H9 (cell line): ENCODE data around the gene PRRX2. TPM values are rescaled to one million over a fixed set of nuclear protein-coding genes. Genes with fewer than 3 reads are reported as not detected.
"Not testable (repeated sequence)": the region's sequence is repeated elsewhere in the genome, so short reads cannot be mapped to it uniquely, and the experiment has no call there.

ENCODE experiments used
- DNase-seq: peaks from one replicate; pipeline ENCODE4 v3.0.0-alpha.2; 2017
- H2AFZ ChIP-seq: one replicate; pipeline ENCODE4 v1.6.1; 2013; ENCODE audit warnings: mild to moderate bottlenecking, low read length, control low read depth, moderate library complexity
- H2AK5ac ChIP-seq: 2 replicates; pipeline ENCODE4 v1.6.1; 2013; ENCODE audit warnings: low read length, control low read depth, mixed read lengths; ENCODE audit not compliant: insufficient read length
- H2BK120ac ChIP-seq: one replicate; pipeline ENCODE4 v1.6.1; 2013; ENCODE audit warnings: low read depth, mild to moderate bottlenecking, low read length, control low read depth, inconsistent platforms; ENCODE audit not compliant: poor library complexity, severe bottlenecking
- H2BK12ac ChIP-seq: 2 replicates; pipeline ENCODE4 v1.6.1; 2013; ENCODE audit warnings: low read length, control low read depth, mixed read lengths, low read depth; ENCODE audit not compliant: insufficient read length
- H2BK15ac ChIP-seq: 2 replicates; pipeline ENCODE4 v1.6.1; 2013; ENCODE audit warnings: low read depth, low read length, control low read depth
- H2BK20ac ChIP-seq: one replicate; pipeline ENCODE4 v1.6.1; 2013; ENCODE audit warnings: low read depth, mild to moderate bottlenecking, low read length, control low read depth, inconsistent platforms; ENCODE audit not compliant: poor library complexity, severe bottlenecking
- H2BK5ac ChIP-seq: 2 replicates; pipeline ENCODE4 v1.6.1; 2013; ENCODE audit warnings: low read length, control low read depth, mixed read lengths; ENCODE audit not compliant: insufficient read length
- H3K14ac ChIP-seq: 2 replicates; pipeline ENCODE4 v1.6.1; 2013; ENCODE audit warnings: low read length, control low read depth; ENCODE audit not compliant: insufficient read depth
- H3K18ac ChIP-seq: 2 replicates; pipeline ENCODE4 v1.6.1; 2013; ENCODE audit warnings: low read depth, mild to moderate bottlenecking, mixed read lengths, low read length, control low read depth; ENCODE audit not compliant: insufficient read length
- H3K23ac ChIP-seq: 2 replicates; pipeline ENCODE4 v1.6.1; 2013; ENCODE audit warnings: low read length, control low read depth, mixed read lengths, low read depth; ENCODE audit not compliant: insufficient read length
- H3K23me2 ChIP-seq: 2 replicates; pipeline ENCODE4 v1.6.1; 2013; ENCODE audit warnings: low read depth, mild to moderate bottlenecking, mixed read lengths, low read length, control low read depth; ENCODE audit not compliant: insufficient read length, poor library complexity, severe bottlenecking
- H3K27ac ChIP-seq: 2 replicates; pipeline ENCODE4 v1.5.1; 2013; ENCODE audit warnings: low read length, control low read depth, mixed read lengths, low read depth; ENCODE audit not compliant: insufficient read length
- H3K27me3 ChIP-seq: 2 replicates; pipeline ENCODE4 v1.6.1; 2013; ENCODE audit warnings: low read length, control low read depth, inconsistent platforms; ENCODE audit not compliant: insufficient read depth
- H3K4ac ChIP-seq: 2 replicates; pipeline ENCODE4 v1.6.1; 2013; ENCODE audit warnings: low read depth, mild to moderate bottlenecking, control low read depth, inconsistent platforms, low read length, moderate library complexity
- H3K4me1 ChIP-seq: 2 replicates; pipeline ENCODE4 v1.6.1; 2013; ENCODE audit warnings: low read length, control low read depth, inconsistent platforms; ENCODE audit not compliant: insufficient read depth
- H3K4me2 ChIP-seq: 2 replicates; pipeline ENCODE4 v1.6.1; 2013; ENCODE audit warnings: low read length, control low read depth, mixed read lengths; ENCODE audit not compliant: insufficient read length, insufficient read depth
- H3K56ac ChIP-seq: 2 replicates; pipeline ENCODE4 v1.6.1; 2013; ENCODE audit warnings: low read depth, mild to moderate bottlenecking, mixed read lengths, low read length, control low read depth; ENCODE audit not compliant: insufficient read length
- H3K79me1 ChIP-seq: 2 replicates; pipeline ENCODE4 v1.6.1; 2013; ENCODE audit warnings: low read depth, mild to moderate bottlenecking, moderate library complexity, low read length, control low read depth, inconsistent platforms; ENCODE audit not compliant: insufficient read depth, poor library complexity, severe bottlenecking
- H3K79me2 ChIP-seq: 2 replicates; pipeline ENCODE4 v1.6.1; 2013; ENCODE audit warnings: low read length, control low read depth, inconsistent platforms; ENCODE audit not compliant: insufficient read depth
- H3K9ac ChIP-seq: 2 replicates; pipeline ENCODE4 v1.6.1; 2013; ENCODE audit warnings: low read length, control low read depth, mixed read lengths; ENCODE audit not compliant: insufficient read length; ENCODE audit errors: extremely low read depth
- H3K9me3 ChIP-seq: one replicate; pipeline ENCODE4 v1.6.1; 2013; ENCODE audit warnings: low read depth, low read length, inconsistent platforms; ENCODE audit not compliant: control insufficient read depth
- H3T11ph ChIP-seq: one replicate; pipeline ENCODE4 v1.6.1; 2013; ENCODE audit warnings: mild to moderate bottlenecking, low read length, control low read depth, inconsistent platforms
- H4K20me1 ChIP-seq: one replicate; pipeline ENCODE4 v1.6.1; 2013; ENCODE audit not compliant: control insufficient read depth, insufficient read length, insufficient read depth
- H4K5ac ChIP-seq: 2 replicates; pipeline ENCODE4 v1.6.1; 2013; ENCODE audit warnings: low read depth, mild to moderate bottlenecking, mixed read lengths, low read length, control low read depth; ENCODE audit not compliant: insufficient read length
- H4K8ac ChIP-seq: replicated peaks from 2 replicates; pipeline ENCODE4 v1.6.1; 2013; ENCODE audit warnings: low read length, control low read depth, mixed read lengths, low read depth; ENCODE audit not compliant: insufficient read length
- H4K91ac ChIP-seq: 2 replicates; pipeline ENCODE4 v1.6.1; 2013; ENCODE audit warnings: low read depth, mild to moderate bottlenecking, moderate library complexity, mixed read lengths, low read length, control low read depth; ENCODE audit not compliant: insufficient read length
- H3K27ac Mint-ChIP-seq, 3 experiments: 2 replicates in 2 of 3; 3 replicates in 1 of 3; pipeline ENCODE4 v1.8.0; 2020 to 2021; ENCODE audit warnings: mixed read lengths in 3 of 3, mild to moderate bottlenecking in 1 of 3, moderate library complexity in 1 of 3
- H3K27me3 Mint-ChIP-seq: 2 replicates; pipeline ENCODE4 v1.8.0; 2021; ENCODE audit warnings: low read depth, mild to moderate bottlenecking, moderate library complexity, mixed read lengths
- H3K36me3 Mint-ChIP-seq, 3 experiments: 2 replicates in 2 of 3; 3 replicates in 1 of 3; pipeline ENCODE4 v1.8.0; 2020 to 2021; ENCODE audit warnings: low read depth in 3 of 3, mixed read lengths in 3 of 3; ENCODE audit not compliant: insufficient read depth in 1 of 3
- H3K4me1 Mint-ChIP-seq, 2 experiments: 2 replicates each; pipeline ENCODE4 v1.8.0; 2020; ENCODE audit warnings: mixed read lengths in 2 of 2
- H3K4me3 Mint-ChIP-seq, 2 experiments: 2 replicates in 1 of 2; 3 replicates in 1 of 2; pipeline ENCODE4 v1.8.0; 2020 to 2021; ENCODE audit warnings: mild to moderate bottlenecking in 2 of 2, mixed read lengths in 2 of 2, moderate library complexity in 1 of 2
- H3K9me3 Mint-ChIP-seq, 2 experiments: 2 replicates in 1 of 2; 3 replicates in 1 of 2; pipeline ENCODE4 v1.8.0; 2020; ENCODE audit warnings: mild to moderate bottlenecking in 2 of 2, mixed read lengths in 2 of 2, moderate library complexity in 1 of 2
- CTCF ChIP-seq: fragments of 200-600 bp; sonication (generic); conservative IDR thresholded peaks from 3 replicates; pipeline ENCODE4 v1.8.0; 2021; ENCODE audit warnings: antibody characterized with exemption, mild to moderate bottlenecking
- WGBS: extraction: QIAGEN DNeasy Blood & Tissue Kit; methylation state at CpG from one replicate; pipeline ENCODE4 v1.1.7; 2013; ENCODE audit warnings: missing lambda C conversion rate, low lambda C conversion rate, mixed read lengths; ENCODE audit not compliant: insufficient read length; ENCODE audit errors: extremely low coverage; 5-methylcytosine and 5-hydroxymethylcytosine counted together
- total RNA-seq: library from RNA; stranded (reverse); gene quantifications from 2 replicates; pipeline ENCODE4 v1.2.1, GENCODE V29; 2021

The PRRX2 gene
- total RNA-seq, 1 experiment from 2014 or later, result 3.9 TPM

- no peak overlapping the region for H2BK15ac ChIP-seq
Observed at GRCh38 chr9:129748249-129748648, 82.8 kb downstream of the PRRX2 start.

GRCh38 chr9:129749052-129749451, 83.6 kb downstream of the PRRX2 start:
- not testable (repeated sequence) for H3K4ac ChIP-seq, H3K56ac ChIP-seq, H3K27ac Mint-ChIP-seq, H2BK15ac ChIP-seq, H3K79me1 ChIP-seq, H3K4me2 ChIP-seq, H2AFZ ChIP-seq, H3K9me3 ChIP-seq, H4K5ac ChIP-seq, H4K20me1 ChIP-seq, H3K23ac ChIP-seq, H3K4me3 Mint-ChIP-seq, DNase-seq, H3K4me1 ChIP-seq, H3K14ac ChIP-seq, H3K27me3 ChIP-seq, H3K79me2 ChIP-seq, H2BK5ac ChIP-seq, H2AK5ac ChIP-seq, H3K9ac ChIP-seq, H4K8ac ChIP-seq, H2BK20ac ChIP-seq, H3K27ac ChIP-seq, H2BK120ac ChIP-seq, H3K18ac ChIP-seq, H3K9me3 Mint-ChIP-seq, H3K23me2 ChIP-seq, H4K91ac ChIP-seq, H3K36me3 Mint-ChIP-seq, H2BK12ac ChIP-seq, H3T11ph ChIP-seq
- H3K27me3 Mint-ChIP-seq, result peaks cover 12% of the 10 kb centered on the region
- peaks cover 16 to 19% of the 10 kb centered on the region in 2 experiments for H3K4me1 Mint-ChIP-seq
- WGBS, result no CpG with 5 or more reads among the region's 4 CpGs

More at GRCh38 chr9:129748249-129748648, 82.8 kb downstream of the PRRX2 start:
- no peak overlapping the region for H2BK12ac ChIP-seq
- Mint-ChIP-seq H3K27ac (no peak overlapping the region), H3K36me3 (no peaks in the 10 kb centered on the region), H3K4me1 (peaks cover 14 to 16% of the 10 kb centered on the region in 2 experiments), H3K27me3 (peaks cover 6% of the 10 kb centered on the region), H3K9me3 (no peaks in the 10 kb centered on the region), H3K4me3 (no peak overlapping the region)
- peaks cover 6% of the 10 kb centered on the region; the same call in 1 of the 2 replicates for H3K4me1 ChIP-seq
- H3K27ac ChIP-seq, result no peak overlapping the region
- H2BK5ac ChIP-seq, result no peak overlapping the region
- no peak overlapping the region for H4K91ac ChIP-seq
- no peaks in the 10 kb centered on the region for H3K79me1 ChIP-seq
- no peak overlapping the region for H2BK120ac ChIP-seq
- TF ChIP-seq CTCF, result no peak
- H3K4ac ChIP-seq, result no peak overlapping the region
- no peak overlapping the region; the same call in 1 of the 2 replicates for H3K14ac ChIP-seq
- no peaks in the 10 kb centered on the region for H4K20me1 ChIP-seq
- H3K23ac ChIP-seq, result no peak overlapping the region
- H3K9ac ChIP-seq, result no peak overlapping the region
- no CpG with 5 or more reads among the region's 5 CpGs for WGBS
- H3K56ac ChIP-seq, result no peak overlapping the region
- H4K8ac ChIP-seq, result no peak overlapping the region
- H3K9me3 ChIP-seq, result no peaks in the 10 kb centered on the region
- H3K27me3 ChIP-seq, result no peaks in the 10 kb centered on the region
- no peak overlapping the region for H2AFZ ChIP-seq
- H2BK20ac ChIP-seq, result no peak overlapping the region
- no peak for DNase-seq
- no peaks in the 10 kb centered on the region for H3K79me2 ChIP-seq
- H2AK5ac ChIP-seq, result no peak overlapping the region
- no peaks in the 10 kb centered on the region for H3K23me2 ChIP-seq
- H3T11ph ChIP-seq, result no peak overlapping the region
- H3K4me2 ChIP-seq, result no peak overlapping the region
- H3K18ac ChIP-seq, result no peak overlapping the region
- no peak overlapping the region for H4K5ac ChIP-seq
